Hematopoietic multipotent progenitor cell treated with erythropoietin and hydrocortisone succinate and interleukin-3 and kit ligand, for 17 days (in vitro differentiated cells): ENCODE measurements around the gene SLC6A8.
A peak's percentile ranks its signal among the peaks of the same experiment; 100 is the strongest.
"Not testable (repeated sequence)": the region's sequence is repeated elsewhere in the genome, so short reads cannot be mapped to it uniquely, and the experiment has no call there.

Experiments
- DNase-seq: peaks from one replicate; pipeline ENCODE4 v3.0.0-alpha.2; 2015; ENCODE audit warnings: low spot score

The SLC6A8 gene

GRCh38 chrX:153672531-153673427 is 14.9 kb upstream of the SLC6A8 start:
- DNase-seq: no peak

GRCh38 chrX:153673428-153674218 is 14.1 kb upstream of the SLC6A8 start, which contains the start of gene PNCK:
Gene PNCK, minus strand, starts transcription at chrX:153673813. Its CDS starts 737 bp downstream, at chrX:153673076.
- DNase-seq: no peak

- DNase-seq: no peak
Measured at GRCh38 chrX:153674219-153674851, 13.4 kb upstream of the SLC6A8 start.

- no peak for DNase-seq
Measured at GRCh38 chrX:153681175-153681574, 6.6 kb upstream of the SLC6A8 start.

- DNase-seq: not testable (repeated sequence)
Measured at GRCh38 chrX:153683486-153683885, 4.2 kb upstream of the SLC6A8 start.

- no peak for DNase-seq
Measured at GRCh38 chrX:153684467-153685155, 3.1 kb upstream of the SLC6A8 start.

GRCh38 chrX:153685156-153685536 is 2.6 kb upstream of the SLC6A8 start:
- no peak for DNase-seq

- no peak for DNase-seq
Measured at GRCh38 chrX:153685751-153686696, 1.7 kb upstream of the SLC6A8 start.

- DNase-seq: no peak
Measured at GRCh38 chrX:153686711-153687110, 1.0 kb upstream of the SLC6A8 start.

- DNase-seq: no peak
Measured at GRCh38 chrX:153688071-153688470, 345 bp downstream of the SLC6A8 start.

- peak; percentile 39 for DNase-seq
Measured at GRCh38 chrX:153688506-153688905, 780 bp downstream of the SLC6A8 start.

- peak; percentile 37 for DNase-seq
Measured at GRCh38 chrX:153688911-153689590, 1.3 kb downstream of the SLC6A8 start.

- peak; percentile 70 for DNase-seq
Measured at GRCh38 chrX:153689654-153690465, 2.1 kb downstream of the SLC6A8 start.

- DNase-seq: no peak
Measured at GRCh38 chrX:153690466-153690865, 2.7 kb downstream of the SLC6A8 start.

- DNase-seq: not testable (repeated sequence)
Measured at GRCh38 chrX:153691032-153691827, 3.5 kb downstream of the SLC6A8 start.

GRCh38 chrX:153692003-153692402 is 4.3 kb downstream of the SLC6A8 start:
- DNase-seq: no peak

- DNase-seq: no peak
Measured at GRCh38 chrX:153692611-153693156, 5.0 kb downstream of the SLC6A8 start.
